Measurements from ENCODE around the gene PTMS. TPM values are rescaled to one million over a fixed set of nuclear protein-coding genes. Genes with fewer than 3 reads are reported as not detected.

Gene PTMS
- total and polyA plus RNA-seq, 2 of the 13 experiments (the other 11 are each of a cell fraction or from before 2014, with no cell fraction given) = 40.5 to 82.4 TPM

GRCh38 chr12:6813363-6813762 is 47.2 kb downstream of the PTMS start:
- ChIA-PET POLR2A (interaction anchor here (1.1 kb wide), 1 partner anchor 21 kb away, joined by 3 read pairs; no protein-coding TSS in a partner anchor), CTCF (ENCODE audit: low intra/inter-chr PET ratio, low total read pairs) (no interaction called here)
- no peak overlapping the region for H2AFZ ChIP-seq (ENCODE audit: low read length)
- intact Hi-C loops (cut with micrococcal nuclease; ENCODE audit: unreplicated experiment) (no loop called here), in situ Hi-C loops (cut with HindIII; ENCODE audit: extremely low pct_ligation_motif_present, low pct_unique_long_range_greater_than_20kb) (no loop called here)
- ATAC-seq = no peak
- H3K4me2 ChIP-seq (ENCODE audit: low read depth, low read length) = no peak overlapping the region
- no peak overlapping the region for H3K27ac ChIP-seq (ENCODE audit: extremely low read length, insufficient read depth, low read length)
- H3K79me2 ChIP-seq (ENCODE audit: insufficient read depth, low read length) = no peaks in the 10 kb centered on the region
- no peaks in the 10 kb centered on the region for H3K9me3 ChIP-seq (ENCODE audit: low read length)
- no peak for TF ChIP-seq PLSCR1 (CRISPR knock-in tag; IDR thresholded peaks at IDR 0.05; ENCODE audit: borderline replicate concordance)
- BruUV-seq (replicated peaks) = no TSS peak
- H3K4me3 ChIP-seq (replicated peaks in 1 of 3; ENCODE audit: insufficient read depth in 1 of 3, low read depth in 2 of 3, low read length in 3 of 3) = no peak overlapping the region
- peaks cover 2 to 17% of the 10 kb centered on the region in 2 experiments; a peak in 2 of 5 replicates for H3K27me3 ChIP-seq (ENCODE audit: control insufficient read depth in 1 of 2, insufficient read depth in 2 of 2, low read length in 2 of 2)
- H4K20me1 ChIP-seq (ENCODE audit: insufficient read depth, low read length) = no peaks in the 10 kb centered on the region
- peaks cover 23% of the 10 kb centered on the region for H3K4me1 ChIP-seq (ENCODE audit: insufficient read depth, low read length)
- no peaks in the 10 kb centered on the region for H3K36me3 ChIP-seq (replicated peaks in 1 of 2; ENCODE audit: control insufficient read depth in 1 of 2, insufficient read depth in 2 of 2, low read length in 2 of 2)
- 49% methylated on average over 4 of the region's 4 CpGs for WGBS (ENCODE audit: low lambda C conversion rate)
- DNase-seq (ENCODE audit: low spot score) = no peak
- FAIRE-seq = no peak
- no peak overlapping the region for H3K9ac ChIP-seq (ENCODE audit: insufficient read depth, low read depth, low read length)

DNA sequence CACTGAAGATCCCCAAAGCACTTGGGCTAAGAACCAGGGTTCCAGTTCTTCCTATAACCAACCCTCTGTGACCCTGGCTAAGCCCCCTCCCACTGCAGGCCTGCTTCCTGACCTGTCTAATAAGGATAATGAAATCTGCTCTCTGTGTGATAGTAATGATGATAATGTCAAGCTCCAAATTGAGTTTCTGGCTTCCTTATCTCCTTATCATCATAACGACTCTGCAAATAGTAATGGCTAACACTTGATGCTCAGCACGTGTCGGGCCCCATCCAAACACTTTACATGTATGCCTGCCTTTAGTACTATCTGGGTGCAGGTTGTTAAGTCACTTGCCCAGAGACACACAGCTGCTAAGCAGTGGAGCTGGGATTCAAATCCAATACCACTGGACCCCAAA is 50.4 kb downstream of the PTMS start:
- BruUV-seq (replicated peaks) = no TSS peak
- 10% methylated on average over 3 of the region's 3 CpGs for WGBS (ENCODE audit: low lambda C conversion rate)
- no peak overlapping the region for H2AFZ ChIP-seq (ENCODE audit: low read length)
- H3K79me2 ChIP-seq (ENCODE audit: insufficient read depth, low read length) = no peaks in the 10 kb centered on the region
- ChIA-PET CTCF (ENCODE audit: low intra/inter-chr PET ratio, low total read pairs) (no interaction called here), POLR2A (no interaction called here)
- intact Hi-C loops (cut with micrococcal nuclease; ENCODE audit: unreplicated experiment) = no loop called here
- no peaks in the 10 kb centered on the region for H3K36me3 ChIP-seq (replicated peaks in 1 of 2; ENCODE audit: control insufficient read depth in 1 of 2, insufficient read depth in 2 of 2, low read length in 2 of 2)
- DNase-seq (ENCODE audit: low spot score) = no peak
- H3K9ac ChIP-seq (ENCODE audit: insufficient read depth, low read depth, low read length) = no peak overlapping the region
- H3K27ac ChIP-seq (ENCODE audit: extremely low read length, insufficient read depth, low read length) = no peak overlapping the region
- no peak for FAIRE-seq
- peaks cover 38% of the 10 kb centered on the region for H3K4me1 ChIP-seq (ENCODE audit: insufficient read depth, low read length)
- H4K20me1 ChIP-seq (ENCODE audit: insufficient read depth, low read length) = no peaks in the 10 kb centered on the region
- H3K9me3 ChIP-seq (ENCODE audit: low read length) = no peaks in the 10 kb centered on the region
- in situ Hi-C loops (cut with HindIII; ENCODE audit: extremely low pct_ligation_motif_present, low pct_unique_long_range_greater_than_20kb) = no loop called here
- no peak overlapping the region for H3K4me3 ChIP-seq (replicated peaks in 1 of 3; ENCODE audit: insufficient read depth in 1 of 3, low read depth in 2 of 3, low read length in 3 of 3)
- no peak for ATAC-seq
- TF ChIP-seq ZSCAN12 (CRISPR knock-in tag; IDR thresholded peaks at IDR 0.05) (no peak), ZNF280D (CRISPR knock-in tag; IDR thresholded peaks at IDR 0.05) (no peak), ZNF530 (CRISPR knock-in tag; IDR thresholded peaks at IDR 0.05; ENCODE audit: low read depth) (no peak), NFE2L1 (CRISPR knock-in tag; IDR thresholded peaks at IDR 0.05; ENCODE audit: borderline replicate concordance) (no peak), ZBTB38 (CRISPR knock-in tag; IDR thresholded peaks at IDR 0.05) (no peak), JUNB (CRISPR knock-in tag; IDR thresholded peaks at IDR 0.05; ENCODE audit: borderline replicate concordance) (no peak), ZNF710 (CRISPR knock-in tag; IDR thresholded peaks at IDR 0.05; ENCODE audit: borderline replicate concordance) (no peak), CC2D1A (CRISPR knock-in tag; IDR thresholded peaks at IDR 0.05) (no peak)
- TF ChIP-seq, protein P1, sequence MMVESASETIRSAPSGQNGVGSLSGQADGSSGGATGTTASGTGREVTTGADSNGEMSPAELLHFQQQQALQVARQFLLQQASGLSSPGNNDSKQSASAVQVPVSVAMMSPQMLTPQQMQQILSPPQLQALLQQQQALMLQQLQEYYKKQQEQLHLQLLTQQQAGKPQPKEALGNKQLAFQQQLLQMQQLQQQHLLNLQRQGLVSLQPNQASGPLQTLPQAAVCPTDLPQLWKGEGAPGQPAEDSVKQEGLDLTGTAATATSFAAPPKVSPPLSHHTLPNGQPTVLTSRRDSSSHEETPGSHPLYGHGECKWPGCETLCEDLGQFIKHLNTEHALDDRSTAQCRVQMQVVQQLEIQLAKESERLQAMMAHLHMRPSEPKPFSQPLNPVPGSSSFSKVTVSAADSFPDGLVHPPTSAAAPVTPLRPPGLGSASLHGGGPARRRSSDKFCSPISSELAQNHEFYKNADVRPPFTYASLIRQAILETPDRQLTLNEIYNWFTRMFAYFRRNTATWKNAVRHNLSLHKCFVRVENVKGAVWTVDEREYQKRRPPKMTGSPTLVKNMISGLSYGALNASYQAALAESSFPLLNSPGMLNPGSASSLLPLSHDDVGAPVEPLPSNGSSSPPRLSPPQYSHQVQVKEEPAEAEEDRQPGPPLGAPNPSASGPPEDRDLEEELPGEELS (CRISPR knock-in tag; IDR thresholded peaks at IDR 0.05) = no peak
- H3K27me3 ChIP-seq (ENCODE audit: control insufficient read depth in 1 of 2, insufficient read depth in 2 of 2, low read length in 2 of 2) = peaks cover 5 to 34% of the 10 kb centered on the region in 2 experiments; a peak in 4 of 5 replicates
- no peak overlapping the region for H3K4me2 ChIP-seq (ENCODE audit: low read depth, low read length)

Data from HepG2 (cell line).